CD4-positive, alpha-beta T cell treated with Interferon alpha-2 for 1 hour (primary cell): ENCODE data around the gene TIMM44.
"Not testable (repeated sequence)": the region's sequence is repeated elsewhere in the genome, so short reads cannot be mapped to it uniquely, and the experiment has no call there.

Source experiments
- DNase-seq, 2 donors: peaks; one replicate each; pipeline ENCODE4 v3.0.0-alpha.2; 2020 to 2022

The TIMM44 gene

DNA sequence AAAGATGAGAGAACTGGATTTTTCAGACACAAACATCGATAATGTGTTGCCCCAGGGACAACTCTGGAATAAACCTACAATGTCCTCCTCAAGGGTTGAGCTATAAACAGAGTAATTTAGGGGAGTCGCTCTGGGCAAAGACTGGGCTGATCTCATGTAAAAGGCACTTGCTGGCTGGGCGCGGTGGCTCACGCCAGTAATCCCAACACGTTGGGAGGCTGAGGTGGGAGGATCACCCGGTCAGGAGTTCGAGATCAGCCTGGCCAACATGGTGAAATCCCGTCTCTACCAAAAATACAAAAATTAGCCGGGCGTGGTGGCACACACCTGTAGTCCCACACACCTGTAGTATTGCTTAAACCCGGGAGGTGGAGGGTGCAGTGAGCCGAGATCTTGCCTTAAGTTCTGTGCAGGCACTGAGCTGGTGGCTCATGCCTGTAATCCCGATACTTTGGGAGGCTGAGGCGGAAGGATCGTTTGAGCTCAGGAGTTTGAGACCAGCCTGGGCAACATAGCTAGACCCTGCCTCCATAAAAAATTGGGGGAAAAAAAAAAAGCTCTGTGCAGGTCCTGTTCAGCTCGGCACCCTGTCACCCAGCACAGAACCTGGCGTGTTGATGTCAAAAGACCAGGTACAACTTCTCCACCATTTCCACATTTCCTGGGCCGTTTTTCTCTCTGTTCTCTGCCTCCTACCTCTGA is 1.4 kb downstream of the TIMM44 start:
- DNase-seq, result no peak

DNA sequence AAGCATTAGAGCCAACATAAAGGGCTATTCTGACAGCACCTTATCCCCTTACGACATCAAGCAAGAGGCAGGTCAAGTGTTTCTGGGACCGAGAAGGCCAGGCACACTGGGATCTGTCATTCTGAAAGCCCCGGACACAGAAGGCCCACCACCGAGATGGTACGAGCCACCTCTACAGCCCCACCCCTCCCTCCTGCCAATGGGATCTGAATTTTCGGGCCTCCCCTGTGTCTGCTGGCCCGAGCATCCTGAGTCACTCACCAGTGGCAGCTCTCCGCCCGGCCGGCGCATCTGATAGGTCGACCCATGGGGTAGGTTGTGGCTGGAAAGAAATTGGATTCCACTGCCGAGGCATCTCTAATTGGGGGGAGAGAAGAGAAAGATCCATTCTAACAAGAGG is 2.6 kb downstream of the TIMM44 start:
- DNase-seq, result no peak

DNA sequence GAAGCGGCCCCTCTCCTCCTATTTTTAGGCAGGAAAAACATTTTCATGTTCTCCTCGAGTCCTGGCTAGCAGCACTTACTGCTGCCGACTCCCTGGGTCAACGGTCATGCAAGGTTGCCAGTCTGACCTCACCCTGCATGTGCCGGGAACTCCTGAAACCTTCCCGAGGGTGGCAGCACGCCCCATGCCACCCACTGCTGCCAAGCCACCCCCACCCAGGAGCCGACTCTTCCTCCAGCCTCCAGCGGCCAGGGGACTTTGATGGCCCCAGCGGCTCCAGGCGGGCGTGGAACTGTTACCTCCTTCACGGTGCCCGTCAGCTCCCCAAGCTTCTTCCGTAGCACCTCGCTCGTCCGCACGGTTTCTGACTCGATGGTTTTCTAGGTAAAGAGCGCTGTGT is 8.7 kb downstream of the TIMM44 start:
- no peak for DNase-seq

DNA sequence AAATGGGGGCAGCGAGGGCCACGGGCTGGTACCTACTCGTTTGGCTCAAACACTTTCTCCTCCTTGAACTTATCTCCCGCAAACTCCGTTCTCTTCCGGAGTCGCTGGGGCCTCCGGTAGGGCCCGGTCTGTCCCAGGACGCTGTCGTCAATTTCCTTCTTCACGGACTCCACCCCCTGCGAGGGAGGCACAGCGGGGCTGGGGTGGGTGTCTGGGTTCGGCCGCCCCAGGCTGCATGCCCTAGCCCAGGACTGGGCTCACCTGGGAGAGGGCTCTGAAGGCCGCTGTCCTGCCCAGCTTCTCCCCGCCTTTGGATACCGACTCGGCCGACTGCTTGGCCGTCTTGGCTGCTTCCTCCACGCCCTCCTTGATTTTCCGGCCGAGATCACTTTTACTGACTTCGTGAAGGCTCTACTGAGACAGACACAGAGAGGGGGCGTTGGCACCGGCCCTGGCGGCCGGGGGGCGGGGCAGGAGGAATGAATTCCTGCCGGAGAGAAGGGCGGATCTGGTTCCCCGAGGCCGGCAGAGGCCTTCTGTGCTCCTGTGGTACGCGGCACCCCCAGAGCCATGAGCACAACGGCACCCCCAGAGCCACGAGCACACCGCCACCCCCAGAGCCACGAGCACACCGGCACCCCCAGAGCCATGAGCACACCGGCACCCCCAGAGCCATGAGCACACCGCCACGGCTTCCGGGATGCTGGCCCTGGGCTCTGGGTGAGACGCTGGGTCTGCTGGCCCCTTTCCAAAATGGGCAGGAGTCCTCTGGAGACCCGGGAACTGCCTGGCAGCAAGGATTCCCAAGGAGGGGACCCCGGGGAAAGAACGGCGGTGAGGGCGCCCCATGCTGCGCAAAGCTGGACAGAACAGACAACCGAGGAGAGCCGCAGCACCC is 9.4 kb downstream of the TIMM44 start:
- DNase-seq, result no peak

DNA sequence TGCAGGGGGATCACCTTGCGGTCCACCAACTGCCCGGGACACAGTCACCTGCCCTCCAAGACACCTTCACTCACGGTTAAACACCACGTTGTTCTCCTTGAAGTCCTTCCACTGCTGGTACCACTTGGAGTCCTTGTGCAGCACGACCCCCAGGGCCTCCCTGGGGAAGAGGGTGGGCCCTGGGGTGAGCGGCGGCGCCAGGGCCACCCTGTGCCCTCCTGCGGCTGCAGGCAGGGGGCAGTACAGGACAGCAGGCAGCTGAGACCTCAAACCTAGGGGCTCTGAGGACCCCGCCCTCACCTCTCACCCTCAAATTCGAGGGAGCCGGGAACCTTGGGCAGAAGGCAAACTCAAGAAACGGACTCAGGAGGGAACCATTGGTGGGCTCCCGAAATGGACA is 10.1 kb downstream of the TIMM44 start:
- DNase-seq, result no peak

DNA sequence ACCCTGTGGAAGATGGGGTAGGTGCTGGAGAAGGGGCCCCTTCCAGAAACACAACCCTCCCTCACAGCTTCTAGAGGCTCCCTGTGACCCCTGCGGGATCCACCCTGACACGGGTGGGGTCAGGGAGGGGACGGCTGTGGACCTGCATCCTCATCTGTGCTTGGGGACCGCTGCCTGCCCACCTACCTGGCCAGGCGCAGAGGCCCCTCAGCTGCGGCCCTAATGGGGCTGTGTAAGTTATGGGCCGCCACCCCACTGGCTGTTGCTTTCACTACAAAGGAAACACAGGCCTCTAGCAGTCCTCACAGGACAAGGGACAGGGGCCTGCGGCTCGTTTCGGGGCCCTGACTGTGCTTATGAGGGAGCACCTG is 10.6 kb downstream of the TIMM44 start:
- no peak for DNase-seq

DNA sequence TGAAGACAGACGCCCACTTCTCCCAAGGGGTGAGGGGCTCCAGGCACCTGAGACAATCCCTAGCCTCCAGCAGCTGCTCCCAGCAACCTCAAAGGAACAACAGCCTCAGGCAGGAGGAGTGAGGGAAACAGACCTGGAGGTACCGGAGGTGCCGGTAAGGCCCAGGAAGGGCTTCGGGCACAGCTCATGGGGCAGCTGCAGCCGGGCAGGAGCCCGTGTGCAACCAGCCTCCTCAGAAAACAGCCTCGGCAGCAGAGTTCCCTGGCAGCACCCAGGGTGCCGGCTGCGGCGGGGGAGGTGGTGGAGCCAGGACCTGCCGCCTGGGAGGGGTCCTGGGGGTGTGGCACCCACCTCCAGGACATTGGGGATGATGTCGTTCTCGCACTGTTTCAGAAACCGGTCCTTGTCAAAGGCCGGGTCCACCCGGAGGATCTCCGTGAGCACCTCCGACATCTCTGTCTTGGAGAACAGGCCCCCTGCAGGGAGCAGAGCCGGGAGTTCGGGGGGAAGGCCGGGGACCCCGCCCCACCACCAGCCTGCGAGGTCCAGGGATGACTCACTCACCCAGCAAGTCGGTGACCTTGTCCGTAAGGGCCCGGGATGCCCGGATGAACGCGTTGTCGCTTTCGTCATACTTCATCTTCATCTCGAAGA is 11.1 kb downstream of the TIMM44 start:
- no peak for DNase-seq

DNA sequence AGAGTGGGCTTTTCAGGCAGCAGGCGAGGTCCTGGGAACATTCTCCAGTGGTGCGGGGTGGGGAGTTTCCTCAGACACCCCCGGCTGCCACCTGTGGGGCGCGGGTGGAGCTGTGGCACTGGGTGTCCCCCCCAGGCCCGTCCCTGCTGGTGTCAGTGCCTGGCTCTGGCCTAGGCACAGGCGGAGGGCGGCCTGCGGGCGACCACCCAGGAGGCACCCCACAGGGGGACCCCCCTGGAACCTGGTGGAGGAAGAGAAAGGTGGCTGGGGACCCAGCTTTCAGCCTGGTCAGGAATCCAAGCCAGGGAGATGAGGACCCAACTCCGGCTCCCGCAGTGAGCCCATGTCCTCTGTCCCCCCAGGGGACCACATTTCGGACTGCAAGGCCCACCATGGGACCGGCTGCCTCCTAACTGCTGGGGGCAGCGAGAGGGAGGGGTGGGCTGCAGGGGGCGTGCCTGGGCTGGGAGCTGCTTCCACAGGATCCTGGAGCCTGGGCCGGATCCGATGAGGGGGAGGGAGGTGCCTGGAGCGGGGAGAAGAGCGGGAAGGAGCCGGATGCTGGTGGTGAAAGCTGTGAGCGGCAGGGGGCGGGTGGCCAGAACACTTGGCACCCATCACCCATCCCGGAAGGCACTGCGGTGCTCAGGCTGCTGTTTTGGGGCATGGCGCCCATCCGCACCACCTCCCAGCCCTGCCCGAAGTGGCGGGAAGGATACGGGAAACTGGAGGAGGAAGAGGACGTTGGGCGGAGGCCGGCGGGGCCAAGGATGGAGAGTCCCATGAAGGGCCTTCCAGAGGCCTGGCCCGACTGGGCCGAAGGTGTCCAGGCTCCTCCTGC is 12.0 kb downstream of the TIMM44 start:
- no peak for DNase-seq

DNA sequence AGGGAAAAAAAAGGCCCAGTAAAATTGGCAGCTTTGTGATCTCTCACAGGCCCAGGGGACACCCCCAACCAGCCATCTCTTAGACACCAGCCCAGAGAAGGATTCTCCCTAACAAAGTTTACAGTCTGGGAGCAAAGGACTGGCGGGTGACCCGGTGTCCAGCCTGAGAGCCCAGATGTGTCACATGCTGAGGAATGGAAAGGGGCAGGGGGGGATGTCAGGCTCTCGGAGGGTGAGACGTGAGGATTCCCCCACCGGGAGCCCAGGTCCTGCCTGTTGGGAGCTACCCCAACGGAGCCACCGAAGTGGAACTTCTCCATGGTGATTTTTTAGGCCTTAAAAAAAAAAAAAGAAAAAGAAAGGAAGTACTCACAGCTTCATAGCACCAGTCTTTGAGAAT is 12.7 kb downstream of the TIMM44 start:
- no peak for DNase-seq

DNA sequence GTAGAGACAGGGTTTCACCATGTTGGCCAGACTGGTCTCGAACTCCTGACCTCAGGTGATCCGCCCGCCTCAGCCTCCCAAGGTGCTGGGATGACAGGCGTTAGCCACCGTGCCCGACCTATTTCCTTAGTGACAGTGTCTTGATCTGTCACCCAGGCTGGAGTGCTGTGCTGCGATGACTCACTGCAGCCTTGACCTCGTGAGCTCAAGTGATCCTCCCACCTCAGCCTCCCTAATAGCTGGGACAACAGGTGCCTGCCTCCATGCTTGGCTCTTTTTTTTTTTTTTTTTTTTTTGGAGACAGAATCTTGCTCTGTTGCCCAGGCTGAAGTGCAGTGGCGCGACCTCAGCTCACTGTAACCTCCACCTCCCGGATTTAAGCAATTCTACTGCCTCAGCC is 13.4 kb downstream of the TIMM44 start:
- not testable (repeated sequence) for DNase-seq

DNA sequence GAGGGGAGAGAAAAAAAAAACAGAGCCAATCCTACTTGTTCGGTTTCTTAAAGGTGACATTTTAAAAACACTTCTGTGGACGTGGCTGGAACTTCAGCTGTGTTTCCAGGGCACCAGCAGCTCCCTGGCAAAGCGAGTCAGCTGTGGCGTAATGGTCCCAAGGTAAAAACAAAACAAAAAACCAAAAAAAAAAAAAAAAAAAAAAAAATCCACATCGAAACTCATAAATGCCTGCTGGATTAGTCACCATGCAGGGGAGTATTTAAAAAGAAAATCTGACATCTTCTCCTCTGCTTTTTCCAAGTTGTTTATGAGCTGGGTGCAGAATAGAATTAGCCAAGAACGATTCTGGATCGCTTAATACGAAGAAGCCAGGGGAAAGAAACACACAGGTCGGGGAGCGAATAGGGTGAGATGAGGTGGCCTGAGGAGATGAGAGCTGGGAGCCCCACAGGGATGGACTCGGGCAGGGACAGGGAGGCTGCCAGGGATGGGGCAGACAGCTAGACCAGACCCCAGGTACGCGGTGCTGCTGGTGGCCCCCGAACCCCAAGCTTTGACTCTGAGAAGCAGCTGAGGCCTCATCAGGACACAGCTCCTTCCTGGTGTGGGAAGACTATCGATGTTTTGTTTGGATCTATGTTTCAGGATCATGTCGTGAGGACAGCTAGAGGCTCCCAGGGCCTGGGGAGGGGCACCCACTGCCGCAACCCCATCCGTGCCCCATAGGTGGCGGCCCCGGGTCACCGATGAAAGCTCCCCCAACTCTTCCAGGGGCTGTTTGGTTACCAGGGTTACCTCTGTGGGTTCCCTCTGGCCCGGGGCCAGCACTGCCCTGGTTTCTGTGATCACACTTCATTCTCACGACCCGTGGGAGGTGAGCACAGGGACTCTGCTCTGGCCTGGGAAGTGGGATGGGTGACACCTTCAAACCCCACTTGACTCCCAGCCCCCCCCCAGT is 14.4 kb downstream of the TIMM44 start:
- DNase-seq, result peak; percentile 74 to 77

DNA sequence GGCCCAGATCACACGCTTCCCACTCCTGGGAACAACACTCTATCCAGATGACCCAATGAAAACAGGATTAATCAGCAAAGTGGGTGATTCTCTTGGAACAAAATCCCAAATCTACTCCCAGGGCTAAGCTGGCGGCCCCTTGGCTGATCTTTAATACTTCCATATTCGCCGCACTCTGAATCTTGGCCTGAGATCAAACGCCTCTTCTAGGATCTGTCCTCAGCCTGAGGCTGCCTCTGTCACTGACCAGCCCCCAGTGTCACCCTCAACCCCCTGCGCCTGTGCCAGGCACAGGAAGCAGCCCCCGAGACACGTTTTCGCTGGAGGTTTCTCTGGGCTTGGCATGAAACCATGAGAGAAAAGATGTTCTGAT is 15.1 kb downstream of the TIMM44 start:
- no peak for DNase-seq

DNA sequence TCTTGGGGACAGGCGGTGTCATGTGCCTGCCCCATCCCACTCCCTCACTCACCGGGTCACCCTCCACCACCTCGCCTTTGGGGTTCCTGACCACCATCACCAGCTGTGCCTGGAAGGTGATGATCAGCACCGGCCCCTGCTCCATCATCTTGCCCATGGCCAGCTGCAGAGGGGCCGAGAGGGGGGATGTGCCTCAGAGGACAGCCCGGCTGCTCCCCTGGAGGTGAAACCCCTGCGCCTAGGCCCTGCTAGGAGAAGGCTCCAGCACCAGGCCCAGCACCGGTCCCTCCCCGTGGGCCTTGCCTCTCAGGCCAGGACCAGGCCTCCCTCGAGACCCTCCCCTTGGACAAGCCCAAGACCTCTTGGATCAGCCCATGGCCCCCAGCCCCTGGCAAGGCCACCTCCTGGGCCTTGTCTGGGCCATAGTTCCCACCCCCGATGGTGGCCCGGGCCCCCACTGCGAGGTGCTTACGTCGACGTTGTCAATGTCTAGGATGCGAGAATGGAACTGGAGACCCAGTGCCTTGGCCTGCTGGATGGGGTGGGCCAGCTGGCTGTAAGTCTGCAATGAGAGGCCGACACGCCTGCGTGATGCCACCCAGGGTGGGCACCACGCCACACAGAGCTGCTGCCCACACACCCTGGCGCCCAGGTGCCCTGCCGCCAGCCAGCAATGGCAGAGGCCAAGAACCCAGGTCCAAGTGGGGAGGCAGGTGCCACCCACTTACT is 15.7 kb downstream of the TIMM44 start:
- no peak for DNase-seq

DNA sequence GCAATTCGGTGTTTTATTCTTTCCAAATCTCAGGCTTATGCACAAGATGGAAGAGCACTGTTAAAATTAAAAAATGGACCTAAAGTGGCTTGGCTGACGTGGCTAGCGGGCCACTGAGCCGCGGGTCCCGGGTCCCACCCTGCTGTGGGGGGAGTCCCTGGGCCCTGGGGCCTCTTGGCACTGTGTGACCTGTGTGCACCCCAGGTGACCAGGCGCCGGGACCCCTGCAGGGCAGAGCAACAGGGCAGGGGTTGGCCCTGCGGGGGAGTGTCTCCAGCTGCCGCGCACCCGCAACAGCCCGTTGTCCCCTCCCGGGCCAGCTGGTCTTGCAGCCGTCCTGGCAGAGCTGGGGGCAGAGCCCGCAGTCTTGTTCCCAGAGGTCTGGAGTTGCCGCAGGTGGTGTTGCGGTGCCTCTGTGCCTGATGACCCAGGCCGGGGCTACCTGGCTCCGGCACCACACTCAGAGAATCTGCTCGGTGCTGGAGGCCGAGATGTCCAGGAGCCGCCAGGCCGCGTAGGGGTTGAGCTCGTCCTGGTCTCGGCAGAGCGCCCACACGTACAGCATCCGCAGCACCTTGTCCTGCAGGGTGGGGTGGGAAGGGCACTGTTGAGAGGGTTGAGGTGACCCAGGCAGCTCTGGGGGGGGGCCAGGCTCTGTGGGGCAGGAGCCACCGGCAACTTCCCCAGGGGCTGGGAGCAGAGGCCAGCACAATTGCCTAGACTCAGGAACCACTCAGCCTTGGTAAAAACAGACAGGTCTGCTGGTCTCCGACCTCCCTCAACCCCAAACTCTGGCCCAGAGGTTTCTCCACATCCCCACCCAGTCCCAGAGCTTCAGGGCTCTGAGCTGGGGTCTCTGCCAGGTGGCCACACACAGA is 16.5 kb downstream of the TIMM44 start:
- no peak for DNase-seq

DNA sequence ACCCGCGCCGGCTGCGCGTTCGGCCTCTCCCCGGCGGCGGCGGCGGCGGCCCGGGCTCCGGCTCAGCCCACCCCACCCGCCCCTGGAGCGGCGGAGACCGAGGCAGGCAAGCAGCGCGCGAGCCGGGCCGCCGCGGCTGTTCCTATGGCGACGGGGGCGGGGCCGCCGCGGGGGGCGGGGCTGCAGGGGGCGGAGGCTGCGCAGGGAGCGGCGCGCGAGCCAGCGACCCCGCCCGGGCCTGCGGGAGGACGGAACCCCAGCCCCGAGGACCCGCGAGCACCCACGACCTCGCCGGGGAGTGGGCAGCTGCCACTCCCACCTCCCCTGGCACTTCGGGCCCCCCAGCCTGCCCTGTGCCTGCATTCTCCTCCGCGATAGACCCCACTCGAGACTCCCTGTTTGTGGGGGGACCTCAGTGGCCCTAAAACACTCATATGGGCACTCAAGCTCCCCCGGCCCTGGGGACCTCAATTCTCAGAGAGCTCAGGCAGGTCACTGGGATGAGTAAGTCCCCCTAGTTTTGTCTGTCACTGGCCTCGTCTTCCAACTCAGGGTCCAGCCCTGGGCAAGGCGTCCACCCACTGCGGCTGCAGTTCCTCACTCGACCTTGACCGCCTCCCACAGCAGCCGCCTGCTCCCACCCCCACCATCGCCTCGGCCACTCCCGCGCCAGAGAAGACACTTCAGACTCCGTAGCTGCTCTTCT is 17.3 kb downstream of the TIMM44 start, which contains the start of gene CTXN1:
CTXN1 (minus strand) TSS at position 115 of the 706 bp plus-strand sequence. CDS start 597 bp downstream, outside the sequence.
- peak; percentile 67 to 84 for DNase-seq

DNA sequence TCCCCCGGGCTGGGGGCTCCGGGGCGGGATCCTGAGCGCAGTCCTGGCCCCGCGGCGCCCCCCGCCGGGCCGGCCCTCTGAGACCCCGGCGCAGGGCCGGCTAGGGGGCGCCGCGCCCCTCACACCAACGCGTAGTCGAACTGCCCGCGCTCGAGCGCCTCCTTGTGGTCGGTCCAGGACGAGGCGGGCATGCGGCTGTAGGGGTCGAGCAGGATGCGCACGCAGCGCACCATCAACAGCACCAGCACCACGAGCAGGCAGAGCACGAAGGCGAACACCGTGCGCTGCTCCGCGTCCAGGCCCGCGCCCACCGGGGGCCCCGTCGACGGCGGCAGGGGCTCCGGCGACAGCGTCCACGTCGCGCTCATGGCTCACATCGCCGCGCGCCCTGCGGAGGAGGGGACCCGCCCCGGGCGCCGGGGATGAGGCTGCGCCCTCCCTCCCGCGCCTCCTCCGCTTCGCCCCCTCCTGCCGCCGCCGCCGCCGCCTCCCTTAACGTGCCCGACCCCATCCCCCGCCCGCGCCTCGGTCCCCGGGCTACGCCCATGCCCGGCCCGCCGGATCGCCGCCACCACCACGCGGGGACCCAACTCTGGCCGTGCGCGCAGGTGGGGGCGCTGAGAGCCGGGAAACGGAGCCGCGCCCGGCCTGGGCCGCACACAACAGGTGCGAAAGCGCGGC is 18.2 kb downstream of the TIMM44 start:
- peak; percentile 78 to 79 for DNase-seq

DNA sequence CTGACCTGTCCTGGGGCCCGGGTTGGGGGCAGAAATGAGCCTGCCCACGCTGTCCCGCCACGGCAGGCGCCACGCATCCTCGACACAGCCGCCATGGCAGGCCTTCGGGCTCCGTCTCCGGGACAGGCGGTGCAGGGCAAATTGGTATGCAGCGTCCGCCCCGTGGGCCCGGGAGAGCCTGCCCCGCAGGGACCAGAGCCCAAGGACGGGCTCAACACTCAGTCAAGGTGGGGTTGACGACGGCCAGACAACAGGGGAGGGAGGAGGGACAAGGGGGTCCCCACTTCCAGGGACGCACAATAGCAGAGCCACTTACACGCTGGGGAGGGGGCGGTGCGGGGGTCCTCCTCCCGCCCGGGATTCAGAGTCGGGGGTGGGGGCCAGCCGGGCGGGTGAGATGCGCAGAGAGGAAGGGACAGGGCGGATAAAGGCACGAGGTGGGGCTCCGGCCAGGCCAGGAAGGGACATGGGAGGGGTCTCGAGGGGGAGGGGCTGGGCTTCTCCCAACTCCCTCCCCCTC is 18.8 kb downstream of the TIMM44 start:
- no peak for DNase-seq

DNA sequence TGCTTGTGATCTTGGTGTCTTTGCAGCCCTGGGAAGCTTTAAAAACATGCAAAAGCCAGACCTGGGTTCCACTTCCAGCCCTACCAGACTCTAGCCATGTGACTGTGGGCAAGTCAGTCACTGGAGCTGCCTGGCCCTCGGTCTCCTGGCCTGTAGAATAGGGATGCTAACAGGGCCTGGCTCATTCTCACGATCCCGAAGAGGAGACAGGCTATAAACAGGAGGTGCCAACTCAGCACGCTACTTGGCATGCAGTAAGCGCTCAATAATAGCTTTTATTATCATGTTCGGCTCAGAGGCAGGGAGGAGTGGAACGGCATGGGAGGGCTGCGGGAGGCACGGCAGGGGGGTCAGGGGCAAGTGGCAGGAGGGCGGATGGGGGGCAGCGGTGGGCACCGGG is 19.2 kb downstream of the TIMM44 start:
- no peak for DNase-seq
